H1 (cell line): ENCODE measurements around the gene SLC25A34. TPM values are rescaled to one million over a fixed set of nuclear protein-coding genes. Genes with fewer than 3 reads are reported as not detected.

Experiments used
- CTCF ChIA-PET: fragments of 300-600 bp; sonication (Branson Sonifier 250); formaldehyde crosslinking; loops from one replicate; lab custom pipeline; 2021; ENCODE audit not compliant: partially characterized antibody; lab: Charles Lee
- POLR2A ChIA-PET: fragments of 300-600 bp; sonication (Branson Sonifier 250); formaldehyde crosslinking; loops from one replicate; lab custom pipeline; 2021; ENCODE audit warnings: inconsistent platforms; ENCODE audit not compliant: partially characterized antibody; lab: Charles Lee
- DNase-seq, 2 experiments: peaks; one replicate each; pipeline versions ENCODE4 v3.0.0 to v3.0.0-alpha.2; 2010 to 2022; ENCODE audit warnings: low spot score in 2 of 2, low read depth in 1 of 2, mixed read lengths in 1 of 2
- FAIRE-seq: peaks from 2 replicates; lab custom pipeline; 2011; peaks lifted over from hg19 to GRCh38; lab: Jason Lieb, UNC
- H2AFZ ChIP-seq: 2 replicates; pipeline ENCODE4 v1.8.1; 2012; ENCODE audit warnings: low read length, inconsistent platforms
- H2AK5ac ChIP-seq: 2 replicates; pipeline ENCODE4 v1.6.1; 2013; ENCODE audit warnings: low read depth, low read length
- H2BK120ac ChIP-seq: replicated peaks from 2 replicates; pipeline ENCODE3; 2013; ENCODE audit warnings: low read depth, low read length, inconsistent platforms
- H2BK12ac ChIP-seq: 2 replicates; pipeline ENCODE4 v1.6.1; 2013; ENCODE audit warnings: low read depth, low read length
- H2BK15ac ChIP-seq: 2 replicates; pipeline ENCODE4 v1.6.1; 2013; ENCODE audit warnings: low read length
- H2BK20ac ChIP-seq: 2 replicates; pipeline ENCODE4 v1.6.1; 2013; ENCODE audit warnings: low read length
- H2BK5ac ChIP-seq: 2 replicates; pipeline ENCODE4 v1.6.1; 2013; ENCODE audit warnings: low read depth, low read length
- H3K14ac ChIP-seq: 2 replicates; pipeline ENCODE4 v1.6.1; 2013; ENCODE audit warnings: inconsistent platforms; ENCODE audit not compliant: insufficient read length
- H3K18ac ChIP-seq: 2 replicates; pipeline ENCODE4 v1.6.1; 2013; ENCODE audit warnings: low read length; ENCODE audit errors: extremely low read depth
- H3K23ac ChIP-seq: 2 replicates; pipeline ENCODE4 v1.6.1; 2013; ENCODE audit warnings: inconsistent platforms; ENCODE audit not compliant: insufficient read length
- H3K23me2 ChIP-seq: 2 replicates; pipeline ENCODE4 v1.6.1; 2013; ENCODE audit warnings: low read depth, low read length
- H3K27ac ChIP-seq: 2 replicates; pipeline ENCODE4 v1.6.1; 2011; ENCODE audit warnings: low read depth, low read length, inconsistent platforms
- H3K27me3 ChIP-seq, 4 experiments: replicated peaks in 1 of 4; 1 replicate in 1 of 4; 2 replicates in 3 of 4; pipeline versions ENCODE4 v1.6.1 to v1.8.1; 2011 to 2013; ENCODE audit warnings: low read length in 3 of 4, mild to moderate bottlenecking in 3 of 4, inconsistent platforms in 2 of 4, mixed read lengths in 2 of 4, moderate library complexity in 1 of 4; ENCODE audit not compliant: control insufficient read depth in 3 of 4, insufficient read depth in 3 of 4; ENCODE audit errors: extremely low read depth in 1 of 4
- H3K36me3 ChIP-seq, 4 experiments: 2 replicates each; pipeline versions ENCODE4 v1.6.1 to v1.8.1; 2011 to 2013; ENCODE audit warnings: mild to moderate bottlenecking in 4 of 4, low read length in 3 of 4, moderate library complexity in 2 of 4, control low read depth in 1 of 4, inconsistent platforms in 1 of 4; ENCODE audit not compliant: insufficient read depth in 4 of 4, control insufficient read depth in 2 of 4
- H3K4ac ChIP-seq: replicated peaks from 2 replicates; pipeline ENCODE3; 2013; ENCODE audit warnings: low read length, low read depth, mixed read lengths, inconsistent platforms; ENCODE audit not compliant: insufficient read length
- H3K4me1 ChIP-seq, 4 experiments: replicated peaks in 1 of 4; 1 replicate in 1 of 4; 2 replicates in 3 of 4; pipeline versions ENCODE4 v1.6.1 to v1.8.1; 2011 to 2013; ENCODE audit warnings: low read length in 3 of 4, inconsistent platforms in 2 of 4, mixed read lengths in 1 of 4; ENCODE audit not compliant: insufficient read depth in 4 of 4, control insufficient read depth in 3 of 4
- H3K4me2 ChIP-seq, 2 experiments: 2 replicates each; pipeline versions ENCODE4 v1.6.1 to v1.8.1; 2011 to 2013; ENCODE audit warnings: low read depth in 2 of 2, low read length in 2 of 2, control low read depth in 1 of 2, inconsistent platforms in 1 of 2, mild to moderate bottlenecking in 1 of 2; ENCODE audit not compliant: insufficient read depth in 1 of 2
- H3K4me3 ChIP-seq, 4 experiments: fragments of 200-600, 300-600 bp in 1 of 4; sonication (generic), shearing (Covaris generic), sonication (Bioruptor Twin) in 1 of 4; 2 replicates each; pipeline versions ENCODE4 v1.5.1 to v1.8.1; 2011 to 2016; ENCODE audit warnings: low read length in 4 of 4, low read depth in 3 of 4, control low read depth in 2 of 4, inconsistent platforms in 2 of 4, mild to moderate bottlenecking in 2 of 4, mixed read lengths in 1 of 4, moderate library complexity in 1 of 4; ENCODE audit not compliant: insufficient read depth in 2 of 4; ENCODE audit errors: extremely low read depth in 1 of 4
- H3K56ac ChIP-seq: replicated peaks from 2 replicates; pipeline ENCODE3; 2013; ENCODE audit warnings: low read depth, mild to moderate bottlenecking, mixed read lengths, low read length, inconsistent platforms; ENCODE audit not compliant: insufficient read length
- H3K79me1 ChIP-seq: 2 replicates; pipeline ENCODE4 v1.6.1; 2013; ENCODE audit warnings: low read depth, low read length, control low read depth
- H3K79me2 ChIP-seq, 2 experiments: 2 replicates each; pipeline versions ENCODE4 v1.6.1 to v1.8.1; 2012 to 2013; ENCODE audit warnings: low read length in 2 of 2, mild to moderate bottlenecking in 2 of 2, inconsistent platforms in 1 of 2; ENCODE audit not compliant: insufficient read depth in 2 of 2, control insufficient read depth in 1 of 2
- H3K9ac ChIP-seq, 4 experiments: replicated peaks in 1 of 4; 1 replicate in 1 of 4; 2 replicates in 3 of 4; pipeline versions ENCODE4 v1.6.1 to v1.8.1; 2011 to 2013; ENCODE audit warnings: low read depth in 3 of 4, low read length in 3 of 4, control low read depth in 2 of 4, mild to moderate bottlenecking in 2 of 4, moderate library complexity in 2 of 4, inconsistent platforms in 1 of 4; ENCODE audit errors: extremely low read depth in 1 of 4
- H3K9me3 ChIP-seq, 2 experiments: 2 replicates each; pipeline versions ENCODE4 v1.6.1 to v1.8.1; 2012 to 2013; ENCODE audit warnings: mild to moderate bottlenecking in 2 of 2, moderate library complexity in 2 of 2, control low read depth in 1 of 2, inconsistent platforms in 1 of 2, low read depth in 1 of 2, low read length in 1 of 2, mixed read lengths in 1 of 2; ENCODE audit not compliant: insufficient read depth in 2 of 2
- H4K20me1 ChIP-seq, 2 experiments: replicated peaks in 1 of 2; 2 replicates each; pipeline versions ENCODE3 to v1.8.1; 2011 to 2013; ENCODE audit warnings: inconsistent platforms in 2 of 2, low read length in 2 of 2, mild to moderate bottlenecking in 1 of 2; ENCODE audit not compliant: insufficient read depth in 2 of 2, control insufficient read depth in 1 of 2
- H4K5ac ChIP-seq: 2 replicates; pipeline ENCODE4 v1.6.1; 2013; ENCODE audit warnings: low read length, low read depth, mixed read lengths, inconsistent platforms; ENCODE audit not compliant: insufficient read length
- H4K8ac ChIP-seq: 2 replicates; pipeline ENCODE4 v1.8.0; 2013; ENCODE audit warnings: mild to moderate bottlenecking, moderate library complexity, low read length, inconsistent platforms; ENCODE audit not compliant: insufficient read depth; ENCODE audit errors: extremely low read depth
- H4K91ac ChIP-seq: replicated peaks from 2 replicates; pipeline ENCODE3; 2013; ENCODE audit warnings: low read length, mixed read lengths, inconsistent platforms; ENCODE audit not compliant: insufficient read length
- ASH2L ChIP-seq: fragments of 200-600, 300-600 bp; sonication (generic); IDR thresholded peaks from one replicate; pipeline ENCODE4 v1.7.1; 2017; ENCODE audit warnings: low read length
- BCL11A ChIP-seq, 2 experiments: IDR thresholded peaks; one replicate each; pipeline ENCODE4 v1.6.1; 2011; ENCODE audit warnings: low read depth in 2 of 2, low read length in 2 of 2, mild to moderate bottlenecking in 2 of 2
- BRCA1 ChIP-seq: IDR thresholded peaks from 2 replicates; pipeline ENCODE4 v1.6.1; 2012; ENCODE audit warnings: low read depth, low read length, improper control_type of control experiment
- CHD2 ChIP-seq: IDR thresholded peaks from 2 replicates; pipeline ENCODE4 v1.6.1; 2012; ENCODE audit warnings: low read length, improper control_type of control experiment
- CREB1 ChIP-seq: IDR thresholded peaks from 2 replicates; pipeline ENCODE4 v1.6.1; 2012; ENCODE audit warnings: inconsistent platforms
- GABPA ChIP-seq: IDR thresholded peaks from 2 replicates; pipeline ENCODE4 v1.6.1; 2011; ENCODE audit warnings: mild to moderate bottlenecking, low read length, moderate library complexity, borderline replicate concordance; ENCODE audit not compliant: insufficient read depth
- MAFK ChIP-seq: IDR thresholded peaks from 2 replicates; pipeline ENCODE4 v1.6.1; 2012; ENCODE audit warnings: low read depth, mild to moderate bottlenecking, improper control_type of control experiment, low read length
- SAP30 ChIP-seq: fragments of 300-600 bp; sonication (generic); IDR thresholded peaks from 2 replicates; pipeline ENCODE4 v1.7.1; 2012; ENCODE audit warnings: low read length, moderate library complexity, mild to moderate bottlenecking, inconsistent platforms; ENCODE audit not compliant: insufficient read depth, insufficient replicate concordance
- SIN3A ChIP-seq, 2 experiments: IDR thresholded peaks in 1 of 2; conservative IDR thresholded peaks in 1 of 2; 2 replicates each; pipeline ENCODE4 v1.6.1; 2011 to 2012; ENCODE audit warnings: low read length in 2 of 2, improper control_type of control experiment in 1 of 2, low read depth in 1 of 2, mild to moderate bottlenecking in 1 of 2
- USF2 ChIP-seq: IDR thresholded peaks from 2 replicates; pipeline ENCODE4 v1.6.1; 2011; ENCODE audit warnings: low read length, improper control_type of control experiment
- WGBS, 2 experiments: shearing (Covaris generic) in 1 of 2; methylation state at CpG; one replicate each; pipeline versions ENCODE4 v1.1.6 to v1.1.7; 2013 to 2015; ENCODE audit warnings: low lambda C conversion rate in 2 of 2, mixed read lengths in 2 of 2, inconsistent platforms in 1 of 2, low coverage in 1 of 2, missing lambda C conversion rate in 1 of 2; ENCODE audit not compliant: insufficient replicate concordance in 2 of 2, insufficient coverage in 1 of 2, insufficient read length in 1 of 2; ENCODE audit errors: extremely low coverage in 1 of 2, missing lambda C conversion rate in 1 of 2; 5-methylcytosine and 5-hydroxymethylcytosine counted together
- polyA plus RNA-seq, 7 experiments: library from polyadenylated mRNA; depleted of rRNA in 3 of 7; stranded (reverse) in 5 of 7; unstranded in 2 of 7; fragments of >200 nt in 5 of 7; fragments of 200-250 nt in 2 of 7; gene quantifications; 1 replicate in 5 of 7; 2 replicates in 1 of 7; 4 replicates in 1 of 7; pipeline versions ENCODE4 v1.2.1 to v1.2.3, GENCODE V29; 2011 to 2013; ENCODE audit warnings: missing spikeins in 2 of 7, mixed read lengths in 2 of 7
- total RNA-seq: library from RNA; stranded (reverse); fragmentation: NEBNext Ultra II Directional; extraction: Animal tissue kit (Norgen Biotek cat#: 25700); gene quantifications from 2 replicates; pipeline ENCODE4 v1.2.1, GENCODE V29; 2021

SLC25A34 gene
- total and polyA plus RNA-seq, 2 of the 8 experiments (the other 6 are each of a cell fraction or from before 2014, with no cell fraction given), result 0.48 to 0.62 TPM

DNA sequence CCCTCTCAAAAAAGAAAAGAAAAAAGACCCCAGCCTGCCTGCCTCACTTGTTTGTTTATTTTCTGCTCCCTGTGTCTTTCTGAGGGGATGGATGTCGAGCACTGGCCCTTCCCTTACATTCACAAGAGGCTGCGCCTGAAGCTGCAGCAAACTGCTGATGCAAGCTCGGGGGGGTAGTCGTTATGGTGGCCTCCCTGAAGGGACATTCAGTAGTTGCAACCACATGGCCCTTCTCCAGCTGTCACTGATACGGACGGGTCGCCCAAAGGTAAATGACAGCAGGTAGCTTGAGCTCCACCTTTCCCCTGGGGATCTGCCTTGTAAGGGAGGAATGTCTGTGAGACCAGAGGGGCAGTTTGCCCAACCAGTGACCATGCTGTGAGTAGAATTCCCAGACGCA lies 34.3 kb upstream of the SLC25A34 start:
- Histone ChIP-seq H2BK5ac (no peak overlapping the region), H2BK12ac (no peak overlapping the region), H3K9me3 (no peaks in the 10 kb centered on the region), H3K4me2 (no peak overlapping the region), H3K9ac (peak overlapping the region in 1 of 4 experiments; percentile 24; a peak in 1 of 7 replicates), H4K8ac (no peak overlapping the region), H3K4me1 (no peaks in the 10 kb centered on the region), H4K20me1 (peaks cover 3 to 8% of the 10 kb centered on the region in 2 experiments), H2BK120ac (no peak overlapping the region), H3K18ac (no peak overlapping the region), H3K4ac (no peak overlapping the region), H3K23ac (no peak overlapping the region), H3K14ac (no peak overlapping the region), H3K56ac (no peak overlapping the region), H3K4me3 (no peak overlapping the region), H4K91ac (no peak overlapping the region), H2BK20ac (no peak overlapping the region), H2AFZ (no peak overlapping the region), H3K23me2 (no peaks in the 10 kb centered on the region), H4K5ac (no peak overlapping the region), H2AK5ac (no peak overlapping the region), H3K79me1 (peaks cover 5% of the 10 kb centered on the region), H3K79me2 (peaks cover 0 to 4% of the 10 kb centered on the region in 2 experiments; a peak in 1 of 4 replicates), H3K27ac (no peak overlapping the region), H2BK15ac (no peak overlapping the region), H3K36me3 (no peaks in the 10 kb centered on the region), H3K27me3 (no peaks in the 10 kb centered on the region)
- FAIRE-seq, result no peak
- POLR2A ChIA-PET, result no interaction called here
- no peak for DNase-seq
- 89% methylated on average over 8 of the region's 8 CpGs; no CpG with 5 or more reads in 1 of the 2 experiments for WGBS, 2 experiments
- CTCF ChIA-PET, result interaction anchor here (0.7 to 1.5 kb wide), 11 partner anchors 9 to 357 kb away, joined by 3 to 5 read pairs (median 4); partner anchors contain the start of gene SLC25A34
- TF ChIP-seq BCL11A (IDR thresholded peaks at IDR 0.05; ENCODE audit: low read depth in 2 of 2, low read length in 2 of 2), result no peak
- TF ChIP-seq CHD2, result no peak
- no peak for TF ChIP-seq MAFK
- no peak for TF ChIP-seq BRCA1
- TF ChIP-seq USF2, result no peak
- TF ChIP-seq SAP30, result no peak
- TF ChIP-seq GABPA, result no peak
- no peak for TF ChIP-seq CREB1
- no peak for TF ChIP-seq ASH2L
- TF ChIP-seq SIN3A (conservative IDR thresholded peaks at IDR 0.05 in 1 of 2, IDR thresholded peaks at IDR 0.05 in 1 of 2; ENCODE audit: low read depth in 1 of 2, low read length in 2 of 2), result no peak
